GM21381 (cell line): ENCODE data around the gene SPSB1.

Source experiments
- ATAC-seq: cut with Tn5 transposase; IDR thresholded peaks from one replicate; pipeline ENCODE4 v1.9.1; 2021; ENCODE audit warnings: mild to moderate bottlenecking, moderate library complexity; ENCODE audit not compliant: unreplicated experiment

The SPSB1 gene

DNA sequence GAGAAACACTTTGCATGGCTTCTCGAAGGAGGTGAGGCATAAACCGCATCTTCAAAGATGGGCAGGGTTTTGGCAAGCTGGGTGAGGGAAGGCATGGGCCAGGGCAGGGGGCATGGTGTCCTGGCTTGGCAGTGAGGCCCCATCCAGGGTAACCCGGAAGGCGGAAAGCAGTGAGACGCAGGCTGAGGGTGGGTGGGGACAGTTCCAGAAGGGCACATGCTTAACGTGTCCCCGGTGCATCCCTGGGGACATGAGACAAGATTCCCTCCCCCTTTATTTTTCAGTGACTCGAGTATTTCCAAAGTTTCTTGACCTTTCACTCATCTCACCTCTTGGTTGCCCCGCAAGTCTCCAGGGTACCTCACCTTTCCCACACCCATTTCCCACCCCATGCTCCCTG lies 123.8 kb downstream of the SPSB1 start:
- ATAC-seq, result no peak

DNA sequence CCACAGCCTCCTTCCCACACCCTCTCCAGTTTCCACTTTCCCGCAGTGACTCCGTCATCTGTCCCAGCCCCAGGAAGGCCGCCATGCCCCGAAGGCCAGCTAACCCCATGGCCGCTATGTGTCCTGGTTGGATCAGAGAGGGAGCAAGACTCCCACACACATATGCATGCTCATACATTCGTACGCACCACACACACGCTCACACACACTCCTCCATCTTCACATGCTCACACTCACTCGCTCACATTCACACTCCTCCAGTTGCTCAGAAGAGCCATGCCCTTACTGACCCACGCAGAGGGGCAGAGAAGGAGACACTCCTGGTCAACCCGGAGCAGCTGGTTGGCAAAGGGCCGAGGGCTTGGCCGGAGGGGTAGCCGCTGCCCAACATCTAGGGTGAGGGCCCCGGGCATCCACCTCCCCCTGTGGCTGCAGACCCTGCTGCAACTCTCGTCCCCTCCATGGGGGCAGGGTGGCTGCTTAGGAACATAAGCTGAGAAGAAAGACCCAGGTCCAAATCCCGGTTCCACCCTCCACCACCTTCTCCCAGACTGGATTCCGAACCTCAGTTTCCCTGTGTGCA lies 124.3 kb downstream of the SPSB1 start:
- ATAC-seq, result no peak

DNA sequence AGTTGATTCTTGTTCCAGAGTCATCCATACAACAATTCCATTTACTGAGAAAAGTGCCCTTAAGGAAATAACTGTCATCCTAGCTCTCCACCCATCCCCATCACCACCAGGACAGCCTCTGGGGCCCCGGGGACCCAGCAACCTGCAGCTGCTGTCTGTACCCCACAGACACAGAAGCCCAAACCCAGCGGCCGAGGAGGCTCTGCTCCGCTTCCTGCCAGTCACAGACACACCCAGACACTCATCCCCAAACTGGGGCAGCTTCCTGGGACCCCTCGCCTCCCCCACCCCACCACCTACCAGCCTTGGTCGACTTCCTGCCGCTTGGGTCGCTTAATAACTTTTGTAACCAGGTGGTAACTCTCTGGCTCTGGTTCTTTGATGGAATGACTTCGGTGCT lies 125.0 kb downstream of the SPSB1 start:
- ATAC-seq, result no peak

DNA sequence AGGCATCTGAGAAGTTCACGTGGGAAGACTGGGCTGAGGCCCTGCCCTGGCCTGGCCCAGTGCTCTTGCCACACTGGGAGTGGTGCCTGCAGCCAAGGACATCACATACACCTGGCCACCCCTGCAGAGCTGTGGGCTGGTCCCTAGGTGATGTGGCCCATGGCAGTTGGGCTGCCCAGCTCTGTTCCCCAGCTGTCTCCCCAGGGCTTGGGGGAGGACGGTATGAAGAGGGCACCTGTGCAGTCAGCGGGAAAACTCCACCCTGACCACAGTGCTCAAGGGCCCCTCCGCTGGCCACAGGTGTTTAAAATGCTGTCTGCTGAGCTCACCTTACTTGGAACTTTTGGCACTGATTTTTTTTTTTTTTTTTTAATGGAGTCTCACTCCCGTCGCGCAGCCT lies 126.2 kb downstream of the SPSB1 start:
- ATAC-seq, result no peak
